ENCODE measurements around the gene ITIH3.

Gene ITIH3

GRCh38 chr3:52839892-52840545, 45.4 kb downstream of the ITIH3 start:
- TF ChIP-seq, protein P1, sequence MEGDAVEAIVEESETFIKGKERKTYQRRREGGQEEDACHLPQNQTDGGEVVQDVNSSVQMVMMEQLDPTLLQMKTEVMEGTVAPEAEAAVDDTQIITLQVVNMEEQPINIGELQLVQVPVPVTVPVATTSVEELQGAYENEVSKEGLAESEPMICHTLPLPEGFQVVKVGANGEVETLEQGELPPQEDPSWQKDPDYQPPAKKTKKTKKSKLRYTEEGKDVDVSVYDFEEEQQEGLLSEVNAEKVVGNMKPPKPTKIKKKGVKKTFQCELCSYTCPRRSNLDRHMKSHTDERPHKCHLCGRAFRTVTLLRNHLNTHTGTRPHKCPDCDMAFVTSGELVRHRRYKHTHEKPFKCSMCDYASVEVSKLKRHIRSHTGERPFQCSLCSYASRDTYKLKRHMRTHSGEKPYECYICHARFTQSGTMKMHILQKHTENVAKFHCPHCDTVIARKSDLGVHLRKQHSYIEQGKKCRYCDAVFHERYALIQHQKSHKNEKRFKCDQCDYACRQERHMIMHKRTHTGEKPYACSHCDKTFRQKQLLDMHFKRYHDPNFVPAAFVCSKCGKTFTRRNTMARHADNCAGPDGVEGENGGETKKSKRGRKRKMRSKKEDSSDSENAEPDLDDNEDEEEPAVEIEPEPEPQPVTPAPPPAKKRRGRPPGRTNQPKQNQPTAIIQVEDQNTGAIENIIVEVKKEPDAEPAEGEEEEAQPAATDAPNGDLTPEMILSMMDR (IDR thresholded peaks at IDR 0.05; ENCODE audit: control insufficient read depth, extremely low read depth, insufficient read depth) = no peak
- no peak overlapping the region for H3K4me3 ChIP-seq (ENCODE audit: low read depth, low read length)
- no peak for DNase-seq (ENCODE audit: low read depth)

DNA sequence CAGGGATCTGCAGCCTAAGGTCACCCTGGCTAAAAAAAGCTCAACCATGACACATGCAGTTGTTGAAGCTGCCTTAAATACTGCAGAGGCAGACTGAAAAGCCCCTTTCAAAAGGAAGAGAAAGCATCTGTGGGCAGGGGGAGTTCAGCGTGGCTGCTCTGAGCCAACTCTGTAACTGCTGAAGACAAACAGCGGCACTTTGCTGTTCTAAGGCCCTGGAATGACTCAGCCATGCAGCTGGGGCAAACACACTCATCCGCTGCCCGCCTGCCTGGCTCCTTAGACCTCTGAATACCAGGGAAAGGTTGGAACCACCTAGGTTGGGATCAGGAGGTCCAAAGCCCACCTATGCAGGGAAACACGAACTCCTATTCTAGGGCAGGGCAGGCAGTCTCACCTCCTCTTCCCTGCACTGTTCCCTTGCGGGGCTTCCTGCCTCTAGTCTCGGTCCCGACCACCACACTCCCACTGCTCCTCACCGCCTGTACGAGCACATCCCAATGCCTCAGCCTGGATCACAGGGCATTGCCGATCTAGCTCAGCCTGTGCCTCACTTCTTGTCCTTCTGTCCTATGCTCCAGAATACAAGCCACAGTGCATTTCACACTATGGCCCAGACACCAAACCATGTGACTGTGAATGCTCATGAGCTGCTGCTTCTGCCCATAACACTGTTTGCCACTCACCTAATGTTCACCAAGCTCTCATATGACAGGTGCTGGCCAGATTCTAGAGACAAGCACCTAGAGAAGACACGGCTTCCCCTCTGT, 46.8 kb downstream of the ITIH3 start:
- TF ChIP-seq, protein P1 (IDR thresholded peaks at IDR 0.05; ENCODE audit: control insufficient read depth, extremely low read depth, insufficient read depth) = no peak
- no peak for DNase-seq (ENCODE audit: low read depth)
- no peak overlapping the region for H3K4me3 ChIP-seq (ENCODE audit: low read depth, low read length)

GRCh38 chr3:52841981-52842340, 47.4 kb downstream of the ITIH3 start:
- no peak overlapping the region for H3K4me3 ChIP-seq (ENCODE audit: low read depth, low read length)
- DNase-seq (ENCODE audit: low read depth) = no peak
- TF ChIP-seq, protein P1 (IDR thresholded peaks at IDR 0.05; ENCODE audit: control insufficient read depth, extremely low read depth, insufficient read depth) = no peak

- no peak for DNase-seq (ENCODE audit: low read depth)
- TF ChIP-seq, protein P1 (IDR thresholded peaks at IDR 0.05; ENCODE audit: control insufficient read depth, extremely low read depth, insufficient read depth) = no peak
- H3K4me3 ChIP-seq (ENCODE audit: low read depth, low read length) = no peak overlapping the region
Measured at GRCh38 chr3:52842424-52842823, 47.8 kb downstream of the ITIH3 start.

GRCh38 chr3:52843108-52843865, 48.7 kb downstream of the ITIH3 start:
- DNase-seq (ENCODE audit: low read depth) = no peak
- H3K4me3 ChIP-seq (ENCODE audit: low read depth, low read length) = no peak overlapping the region
- TF ChIP-seq, protein P1 (IDR thresholded peaks at IDR 0.05; ENCODE audit: control insufficient read depth, extremely low read depth, insufficient read depth) = no peak

- no peak overlapping the region for H3K4me3 ChIP-seq (ENCODE audit: low read depth, low read length)
- TF ChIP-seq, protein P1 (IDR thresholded peaks at IDR 0.05; ENCODE audit: control insufficient read depth, extremely low read depth, insufficient read depth) = no peak
- no peak for DNase-seq (ENCODE audit: low read depth)
Measured at GRCh38 chr3:52843881-52844280, 49.3 kb downstream of the ITIH3 start.

Measured in LNCaP clone FGC (cell line).